Measurements from ENCODE around the gene PDCD1.

PDCD1 gene

GRCh38 chr2:241857041-241857541 lies 1.6 kb downstream of the PDCD1 start:
- H3K4me3 ChIP-seq (replicated peaks; ENCODE audit: low read depth, low read length): no peak overlapping the region
- DNase-seq (ENCODE audit: low read depth): no peak
- no peak for TF ChIP-seq CTCF (IDR thresholded peaks at IDR 0.05; ENCODE audit: low read length, missing control alignments)

- H3K4me3 ChIP-seq (replicated peaks; ENCODE audit: low read depth, low read length): no peak overlapping the region
- no peak for DNase-seq (ENCODE audit: low read depth)
- no peak for TF ChIP-seq CTCF (IDR thresholded peaks at IDR 0.05; ENCODE audit: low read length, missing control alignments)
Measured at GRCh38 chr2:241855888-241856422, 2.7 kb downstream of the PDCD1 start.

- TF ChIP-seq CTCF (IDR thresholded peaks at IDR 0.05; ENCODE audit: low read length, missing control alignments): no peak
- no peak for DNase-seq (ENCODE audit: low read depth)
- H3K4me3 ChIP-seq (replicated peaks; ENCODE audit: low read depth, low read length): no peak overlapping the region
Measured at GRCh38 chr2:241855245-241855887, 3.3 kb downstream of the PDCD1 start.

- no peak overlapping the region for H3K4me3 ChIP-seq (replicated peaks; ENCODE audit: low read depth, low read length)
- no peak for TF ChIP-seq CTCF (IDR thresholded peaks at IDR 0.05; ENCODE audit: low read length, missing control alignments)
- DNase-seq (ENCODE audit: low read depth): no peak
Measured at GRCh38 chr2:241854342-241855244, 4.1 kb downstream of the PDCD1 start.

- TF ChIP-seq CTCF (IDR thresholded peaks at IDR 0.05; ENCODE audit: low read length, missing control alignments): no peak
- no peak overlapping the region for H3K4me3 ChIP-seq (replicated peaks; ENCODE audit: low read depth, low read length)
- no peak for DNase-seq (ENCODE audit: low read depth)
Measured at GRCh38 chr2:241853651-241854341, 4.9 kb downstream of the PDCD1 start.

- TF ChIP-seq CTCF (IDR thresholded peaks at IDR 0.05; ENCODE audit: low read length, missing control alignments): no peak
- no peak for DNase-seq (ENCODE audit: low read depth)
- H3K4me3 ChIP-seq (replicated peaks; ENCODE audit: low read depth, low read length): no peak overlapping the region
Measured at GRCh38 chr2:241852981-241853631, 5.6 kb downstream of the PDCD1 start.

Data from fibroblast of pulmonary artery (primary cell).